ENCODE data around the gene ANO3.

ANO3 gene

DNA sequence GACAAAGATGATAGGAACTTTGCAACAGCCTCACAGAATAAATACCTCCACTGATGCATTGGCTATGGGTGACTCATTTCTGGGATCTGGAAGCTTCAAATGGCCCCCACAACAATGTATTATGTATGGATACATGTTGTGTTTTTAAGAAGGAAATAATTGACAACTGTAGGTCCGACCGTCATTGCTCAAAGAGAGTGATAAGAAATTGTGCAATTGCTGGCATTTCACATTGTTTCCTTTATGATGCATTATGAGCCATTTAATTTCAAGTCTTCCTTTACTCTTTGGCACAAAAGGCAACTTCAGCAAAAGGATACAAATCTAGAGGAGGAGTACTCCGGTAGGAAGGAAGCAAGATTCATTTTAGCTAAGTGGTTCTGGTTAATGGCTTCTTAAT, 2.0 kb downstream of the ANO3 start:
- no peak overlapping the region for H3K4me3 ChIP-seq (ENCODE audit: low read length, poor library complexity, severe bottlenecking)
- no peak overlapping the region for H3K4me2 ChIP-seq (ENCODE audit: low read depth, low read length, poor library complexity, severe bottlenecking)
- H3F3A ChIP-seq (ENCODE audit: low read depth), result no peaks in the 10 kb centered on the region
- no peaks in the 10 kb centered on the region for H3K9me3 ChIP-seq (ENCODE audit: insufficient read depth, low read depth, low read length)
- no peaks in the 10 kb centered on the region for H4K20me1 ChIP-seq (ENCODE audit: insufficient read depth, low read length, poor library complexity, severe bottlenecking)
- H2AFZ ChIP-seq (ENCODE audit: low read length), result no peak overlapping the region
- TF ChIP-seq CTCF (conservative IDR thresholded peaks at IDR 0.05; ENCODE audit: low read length) (no peak), EZH2phosphoT487 (IDR thresholded peaks at IDR 0.05; ENCODE audit: borderline replicate concordance) (no peak)
- no peak overlapping the region for H3K9ac ChIP-seq (ENCODE audit: low read depth, low read length, poor library complexity, severe bottlenecking)
- H3K9me2 ChIP-seq (replicated peaks; ENCODE audit: low read depth, low read length), result no peaks in the 10 kb centered on the region
- no peaks in the 10 kb centered on the region for H3K27me3 ChIP-seq (ENCODE audit: insufficient read depth, low read length, poor library complexity, severe bottlenecking)
- no peaks in the 10 kb centered on the region for H3K36me3 ChIP-seq (ENCODE audit: insufficient read depth, low read length)
- no peaks in the 10 kb centered on the region for H3K4me1 ChIP-seq (ENCODE audit: insufficient read depth, low read length, poor library complexity, severe bottlenecking)
- no peaks in the 10 kb centered on the region for H3K79me2 ChIP-seq (ENCODE audit: insufficient read depth, low read length)

- Histone ChIP-seq H3K4me3 (ENCODE audit: low read length, poor library complexity, severe bottlenecking) (no peak overlapping the region), H3F3A (ENCODE audit: low read depth) (no peaks in the 10 kb centered on the region), H4K20me1 (ENCODE audit: insufficient read depth, low read length, poor library complexity, severe bottlenecking) (no peaks in the 10 kb centered on the region), H3K4me1 (ENCODE audit: insufficient read depth, low read length, poor library complexity, severe bottlenecking) (no peaks in the 10 kb centered on the region), H3K9ac (ENCODE audit: low read depth, low read length, poor library complexity, severe bottlenecking) (no peak overlapping the region), H3K36me3 (ENCODE audit: insufficient read depth, low read length) (no peaks in the 10 kb centered on the region), H3K79me2 (ENCODE audit: insufficient read depth, low read length) (no peaks in the 10 kb centered on the region), H3K9me3 (ENCODE audit: insufficient read depth, low read depth, low read length) (no peaks in the 10 kb centered on the region), H3K9me2 (replicated peaks; ENCODE audit: low read depth, low read length) (no peaks in the 10 kb centered on the region), H3K4me2 (ENCODE audit: low read depth, low read length, poor library complexity, severe bottlenecking) (no peak overlapping the region), H3K27me3 (ENCODE audit: insufficient read depth, low read length, poor library complexity, severe bottlenecking) (no peaks in the 10 kb centered on the region), H2AFZ (ENCODE audit: low read length) (no peak overlapping the region)
- TF ChIP-seq EZH2phosphoT487 (IDR thresholded peaks at IDR 0.05; ENCODE audit: borderline replicate concordance), result no peak
- TF ChIP-seq CTCF (conservative IDR thresholded peaks at IDR 0.05; ENCODE audit: low read length), result no peak
These were observed 4.0 kb downstream of the ANO3 start for GRCh38 chr11:26335903-26336302.

- no peaks in the 10 kb centered on the region for H3K36me3 ChIP-seq (ENCODE audit: insufficient read depth, low read length)
- H3F3A ChIP-seq (ENCODE audit: low read depth), result no peaks in the 10 kb centered on the region
- H3K9ac ChIP-seq (ENCODE audit: low read depth, low read length, poor library complexity, severe bottlenecking), result no peak overlapping the region
- H3K4me2 ChIP-seq (ENCODE audit: low read depth, low read length, poor library complexity, severe bottlenecking), result no peak overlapping the region
- H4K20me1 ChIP-seq (ENCODE audit: insufficient read depth, low read length, poor library complexity, severe bottlenecking), result no peaks in the 10 kb centered on the region
- no peak overlapping the region for H3K4me3 ChIP-seq (ENCODE audit: low read length, poor library complexity, severe bottlenecking)
- no peak overlapping the region for H2AFZ ChIP-seq (ENCODE audit: low read length)
- H3K9me3 ChIP-seq (ENCODE audit: insufficient read depth, low read depth, low read length), result no peaks in the 10 kb centered on the region
- no peaks in the 10 kb centered on the region for H3K79me2 ChIP-seq (ENCODE audit: insufficient read depth, low read length)
- no peaks in the 10 kb centered on the region for H3K4me1 ChIP-seq (ENCODE audit: insufficient read depth, low read length, poor library complexity, severe bottlenecking)
- H3K9me2 ChIP-seq (replicated peaks; ENCODE audit: low read depth, low read length), result no peaks in the 10 kb centered on the region
- H3K27me3 ChIP-seq (ENCODE audit: insufficient read depth, low read length, poor library complexity, severe bottlenecking), result no peaks in the 10 kb centered on the region
- TF ChIP-seq CTCF (conservative IDR thresholded peaks at IDR 0.05; ENCODE audit: low read length), result no peak
- no peak for TF ChIP-seq EZH2phosphoT487 (IDR thresholded peaks at IDR 0.05; ENCODE audit: borderline replicate concordance)
These were observed 12.7 kb downstream of the ANO3 start for GRCh38 chr11:26344647-26345046.
